Measurements from ENCODE around the gene BABAM2.

BABAM2 gene

DNA sequence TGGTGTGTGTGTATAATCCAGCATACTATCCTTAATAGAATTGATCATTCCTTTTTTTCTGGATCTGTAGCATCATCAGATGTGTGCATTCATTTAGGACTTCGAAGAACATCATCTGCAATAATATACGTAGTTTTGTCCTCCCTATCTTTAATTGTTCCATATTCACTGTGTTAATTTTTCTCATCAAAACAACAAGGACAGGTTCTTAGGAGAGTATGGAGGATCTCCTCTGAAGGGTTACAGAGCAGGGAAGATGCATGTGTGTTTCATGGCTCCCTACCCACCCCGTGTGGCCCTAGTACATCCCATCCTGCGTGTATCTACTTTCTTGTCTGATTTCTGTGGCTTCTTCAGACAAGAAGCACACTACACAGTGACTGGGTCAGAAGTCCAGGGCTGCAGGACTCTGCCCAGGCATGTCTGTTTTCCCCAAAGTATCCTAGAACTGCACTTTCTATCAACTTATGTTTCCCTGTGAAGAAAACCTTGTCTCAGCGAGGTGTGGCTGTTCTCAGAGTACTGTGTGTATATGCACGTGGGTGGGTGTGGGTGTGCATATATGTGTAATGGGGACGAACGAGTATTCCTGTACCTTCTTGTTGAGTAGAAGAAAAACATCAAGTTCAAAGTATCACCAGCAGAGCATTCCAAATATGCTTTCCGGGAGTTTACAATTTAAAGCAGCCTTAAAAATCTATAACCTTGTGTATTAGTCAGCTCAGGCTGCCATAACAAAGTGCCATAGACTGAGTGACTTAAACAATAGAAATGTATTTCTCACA, 281.8 kb downstream of the BABAM2 start:
- DNase-seq: no peak

DNA sequence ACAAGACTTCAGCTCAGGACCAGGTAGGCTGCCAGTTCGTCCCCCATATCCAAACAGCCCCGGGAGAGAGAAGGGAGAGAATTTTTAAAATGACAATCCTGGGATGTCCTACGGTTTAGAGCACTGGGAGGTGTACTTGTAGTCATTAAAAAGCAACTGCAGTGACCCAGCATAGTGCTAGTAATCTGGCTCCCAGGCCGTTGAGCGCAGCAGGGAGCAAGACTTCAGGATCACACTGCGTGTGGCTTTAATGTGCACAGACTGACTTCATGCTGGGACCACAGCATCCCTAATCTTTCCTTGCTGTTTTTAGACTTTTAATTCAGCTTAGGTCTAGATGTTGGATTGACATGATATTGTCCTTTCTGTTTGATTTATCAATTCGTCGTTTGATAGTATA, 282.8 kb downstream of the BABAM2 start:
- no peak for DNase-seq

DNA sequence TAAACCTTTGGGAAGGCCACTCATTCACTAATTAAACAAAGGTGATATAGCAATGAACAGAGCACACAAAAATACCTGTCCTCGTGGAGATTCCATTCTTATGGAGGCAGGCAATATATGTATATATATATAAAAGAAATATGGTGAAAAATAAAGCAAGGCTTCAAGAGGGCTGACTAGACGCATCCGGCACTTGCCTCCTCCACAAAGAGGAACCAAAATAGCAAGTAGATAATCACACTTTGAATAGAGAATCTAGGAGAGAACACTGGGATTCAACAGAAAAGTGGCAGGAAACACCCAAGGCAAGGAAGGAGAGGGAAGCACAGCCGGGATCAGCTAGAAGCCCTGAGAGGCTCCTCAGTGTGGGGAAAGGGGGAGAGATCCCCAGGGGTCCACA, 283.7 kb downstream of the BABAM2 start:
- DNase-seq: no peak

DNA sequence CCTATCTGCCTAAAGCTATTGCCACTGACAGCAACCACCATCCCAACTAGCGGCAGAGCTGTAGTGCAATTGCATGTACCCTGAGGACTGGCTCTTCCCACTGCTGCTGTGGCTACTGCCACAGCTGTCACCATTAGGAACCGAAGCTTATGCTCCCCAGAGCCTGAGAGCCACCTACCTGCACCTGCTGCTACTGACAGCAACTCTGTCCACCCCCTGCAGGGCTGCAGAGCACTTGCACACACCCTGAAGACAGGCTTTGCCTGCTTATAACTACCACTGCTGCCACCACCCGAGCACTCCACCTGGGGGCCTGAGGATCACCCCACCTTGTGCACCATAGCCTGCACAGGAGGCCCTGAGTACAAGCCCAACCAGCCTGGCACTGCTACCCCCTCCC, 284.5 kb downstream of the BABAM2 start:
- no peak for DNase-seq

DNA sequence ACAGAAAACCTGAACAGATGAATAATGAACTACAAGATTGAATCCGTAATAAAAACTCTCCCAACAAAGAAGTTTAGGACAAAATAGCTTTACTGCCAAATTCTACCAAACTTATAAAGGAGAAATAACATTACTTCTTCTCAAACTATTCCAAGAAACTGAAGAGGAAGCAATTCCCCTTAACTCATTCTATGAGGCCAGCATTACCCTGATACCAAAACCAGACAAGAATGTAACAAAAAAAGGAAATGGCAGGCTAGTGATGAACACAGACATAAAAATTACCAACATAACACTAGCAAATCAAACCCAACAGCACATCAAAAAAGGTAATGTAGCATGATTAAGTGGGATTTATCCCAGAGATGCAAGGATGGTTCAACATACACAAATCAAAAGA, 288.4 kb downstream of the BABAM2 start:
- DNase-seq: no peak

DNA sequence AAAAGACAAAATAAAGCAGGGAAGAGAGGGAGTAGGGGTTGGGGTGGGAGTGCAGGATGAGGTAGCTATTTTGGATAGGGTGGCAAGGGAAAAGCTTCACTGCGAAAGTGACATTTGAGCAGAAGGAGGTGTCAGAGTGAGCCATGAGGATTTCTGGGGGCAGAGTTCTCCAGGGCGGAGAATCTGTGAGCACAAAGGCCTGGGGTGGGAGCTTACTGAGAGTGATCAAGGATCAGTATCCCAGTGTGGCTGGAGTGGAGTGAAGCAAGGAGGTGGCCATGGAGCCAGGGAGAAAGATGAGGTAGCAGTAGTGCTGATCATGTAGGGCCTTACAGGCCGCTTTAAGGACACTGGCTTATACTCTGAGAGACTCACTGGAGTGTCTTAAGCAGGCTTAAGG, 291.3 kb downstream of the BABAM2 start:
- no peak for DNase-seq

DNA sequence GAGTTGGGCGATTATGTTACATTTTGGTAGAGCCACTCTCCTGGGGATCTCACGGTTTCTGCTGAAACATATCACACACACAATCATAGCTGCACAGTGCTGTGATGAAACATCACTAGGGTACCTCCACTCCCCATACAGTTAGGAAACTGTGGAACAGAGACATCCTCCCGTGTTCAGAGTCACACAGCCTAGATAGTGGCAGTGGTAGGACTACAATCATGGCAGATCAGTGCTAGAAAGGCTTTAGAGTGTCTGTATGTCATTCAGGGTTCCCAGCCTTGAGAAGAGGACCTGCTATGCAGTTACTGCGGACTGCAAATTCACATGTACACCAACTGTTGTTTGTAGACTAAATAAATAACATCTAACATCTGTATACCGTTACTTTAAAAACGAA, 291.8 kb downstream of the BABAM2 start:
- no peak for DNase-seq

DNA sequence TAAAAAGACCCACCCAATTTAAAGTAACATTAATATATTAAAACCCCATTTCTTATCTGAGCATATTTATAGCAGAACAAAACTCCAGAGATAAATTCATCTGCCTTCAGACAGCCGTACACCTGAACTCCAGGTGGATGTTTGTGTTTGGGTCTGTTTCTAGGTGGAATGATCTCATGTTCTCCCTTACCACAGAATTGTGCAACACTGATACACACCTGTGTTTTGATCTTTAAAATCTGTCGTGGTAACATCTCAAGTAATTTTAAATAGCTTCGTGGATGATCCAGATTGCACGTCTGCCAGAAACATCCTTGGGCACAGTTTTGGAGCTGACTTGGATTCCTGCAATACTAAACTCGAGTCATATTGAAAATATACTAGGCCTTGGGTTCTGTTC, 294.6 kb downstream of the BABAM2 start:
- no peak for DNase-seq

DNA sequence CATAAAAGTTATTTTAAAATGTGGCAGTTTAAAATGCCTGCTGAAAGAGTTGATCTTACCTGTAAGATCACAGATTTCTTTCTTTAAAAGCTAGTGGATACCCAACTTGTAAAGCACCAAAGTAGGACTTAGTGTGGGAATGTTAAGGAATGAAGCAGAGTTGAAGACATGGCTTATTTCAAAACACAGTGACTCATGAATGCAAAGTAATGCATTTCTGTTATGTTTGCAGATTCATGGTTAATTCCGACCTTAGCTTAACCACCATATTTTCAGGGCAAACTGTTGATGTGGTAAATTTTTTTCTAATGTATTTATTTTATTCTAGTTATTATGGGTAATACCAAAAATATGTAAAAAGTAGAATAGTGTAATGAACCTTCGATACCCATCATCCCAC, 295.4 kb downstream of the BABAM2 start:
- no peak for DNase-seq

DNA sequence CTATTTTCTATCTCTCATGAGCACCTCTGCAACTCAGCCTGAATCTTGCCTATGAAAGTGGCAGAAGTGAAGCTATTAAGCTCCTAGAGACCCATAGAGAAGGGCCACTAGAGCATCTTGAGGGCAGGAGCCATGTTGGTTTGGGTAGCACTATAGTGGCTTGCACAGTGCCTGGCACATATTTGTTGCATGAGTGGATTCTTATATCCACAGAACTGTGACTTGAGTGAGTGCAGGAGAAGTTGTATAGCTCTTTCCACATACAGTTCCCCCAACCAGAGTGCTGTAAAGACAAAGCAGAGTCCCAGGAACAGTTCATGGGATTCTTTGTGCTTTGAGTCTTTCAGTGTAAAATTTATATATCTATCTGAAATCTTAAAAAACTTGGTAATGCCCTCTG, 296.7 kb downstream of the BABAM2 start:
- no peak for DNase-seq

DNA sequence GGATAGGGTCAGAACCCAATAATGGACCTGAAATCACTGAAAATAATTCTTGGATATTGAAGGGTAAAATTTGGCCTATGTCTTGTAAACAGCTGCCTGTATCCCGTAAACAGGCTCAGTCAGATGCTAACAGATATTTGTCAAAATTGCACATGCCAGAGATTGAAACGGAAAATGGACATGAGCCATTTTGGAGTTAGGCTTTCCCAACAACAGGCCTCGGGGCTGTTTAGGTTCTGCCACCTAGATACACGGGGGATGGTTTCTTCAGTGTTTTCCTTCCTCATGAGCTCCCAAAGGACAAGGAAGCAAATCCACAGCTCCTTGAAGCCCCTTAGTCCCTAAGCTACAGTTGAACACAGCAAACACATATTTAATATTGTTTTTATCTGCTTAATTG, 297.9 kb downstream of the BABAM2 start:
- DNase-seq: no peak

DNA sequence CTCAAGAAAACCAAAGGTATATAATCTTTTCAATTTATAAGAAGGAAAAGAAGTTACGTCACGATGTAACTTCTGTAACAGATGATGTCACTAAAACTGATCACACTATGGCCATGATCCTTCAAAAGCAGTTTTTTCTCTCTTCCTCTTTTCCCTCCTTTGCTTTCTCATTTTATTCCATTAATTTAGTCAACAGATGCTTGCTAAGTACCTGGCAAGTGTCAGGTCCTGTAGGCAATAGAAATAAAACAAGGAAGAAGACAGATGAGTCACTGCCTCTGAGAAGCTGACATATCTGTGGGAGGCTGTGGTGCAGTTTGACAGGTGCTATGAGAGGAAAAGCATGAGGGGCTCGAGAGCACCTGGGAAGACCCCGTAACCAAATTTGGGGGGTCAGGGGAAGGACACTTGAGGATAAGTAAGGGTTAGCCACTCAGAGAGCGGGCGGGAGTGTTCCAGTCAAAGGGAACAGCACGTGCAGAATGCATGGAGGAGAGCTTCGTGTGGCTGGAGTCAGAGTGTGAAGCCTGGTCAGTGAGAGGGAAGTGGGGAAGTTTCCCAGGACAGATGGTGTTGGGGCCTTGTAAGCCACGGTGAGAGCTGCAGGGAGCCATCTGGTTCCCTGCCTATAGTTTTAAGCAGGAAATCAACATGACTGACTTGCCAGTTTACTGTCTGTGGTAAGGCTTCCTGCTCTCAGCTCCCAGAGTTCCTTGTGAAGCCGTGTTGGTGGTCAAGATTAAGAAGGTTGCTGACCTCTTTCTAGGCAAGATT, 303.3 kb downstream of the BABAM2 start:
- DNase-seq: peak; percentile 5

DNA sequence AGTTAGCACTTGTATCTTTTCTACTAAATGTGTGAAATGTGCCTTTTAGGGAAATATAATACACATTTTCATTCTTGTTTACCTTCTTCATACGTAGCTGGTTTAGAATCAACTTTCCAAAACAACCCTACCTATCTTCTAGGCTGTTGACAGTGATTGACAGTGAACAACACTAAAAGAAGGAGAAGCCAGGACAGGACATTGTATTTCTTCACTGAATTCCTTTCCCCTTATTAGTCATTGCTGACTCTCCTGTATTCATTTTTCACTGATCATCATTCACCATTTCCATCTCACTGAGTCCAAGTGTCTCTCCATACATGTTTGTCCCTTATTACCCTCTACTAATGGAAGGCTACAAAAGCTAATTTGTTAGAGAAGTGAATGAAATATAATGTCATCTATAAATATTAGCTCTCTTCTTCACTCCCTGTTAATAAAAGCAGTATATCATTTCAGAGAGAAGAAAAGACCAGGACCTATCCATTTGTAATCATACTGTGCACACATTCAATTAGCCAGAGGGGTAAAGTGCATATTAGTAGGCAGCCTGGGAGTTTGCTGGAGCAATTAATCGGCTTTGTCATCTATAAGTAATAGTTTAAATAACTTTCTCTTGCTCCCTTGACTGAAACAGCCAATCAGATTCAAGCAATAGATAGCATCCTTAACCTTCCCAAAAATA, 309.6 kb downstream of the BABAM2 start:
- no peak for DNase-seq

DNA sequence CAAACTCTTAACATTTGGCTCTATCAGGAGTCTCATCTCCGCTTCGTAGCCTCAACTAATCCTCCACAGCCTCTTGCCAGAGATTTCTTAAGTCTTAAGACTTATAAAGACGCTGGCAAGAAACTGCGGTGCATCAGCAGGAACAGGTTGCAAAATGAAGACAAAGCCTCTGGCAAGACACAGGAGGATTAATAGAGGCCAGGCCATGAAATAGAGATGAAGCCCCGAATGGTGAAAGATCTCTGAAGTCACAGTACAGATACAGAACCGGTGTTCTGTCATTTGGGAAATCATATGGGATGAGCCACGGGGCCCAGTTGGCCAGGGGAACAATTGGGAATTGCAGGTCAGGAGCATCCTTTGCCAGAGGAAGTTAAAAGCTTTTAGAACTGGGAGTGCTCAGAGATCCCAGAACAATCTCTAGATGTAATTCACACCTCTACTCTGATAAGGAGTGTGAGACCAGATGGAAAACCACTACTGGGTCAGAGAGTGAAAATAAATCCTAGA, 311.2 kb downstream of the BABAM2 start:
- DNase-seq: no peak

DNA sequence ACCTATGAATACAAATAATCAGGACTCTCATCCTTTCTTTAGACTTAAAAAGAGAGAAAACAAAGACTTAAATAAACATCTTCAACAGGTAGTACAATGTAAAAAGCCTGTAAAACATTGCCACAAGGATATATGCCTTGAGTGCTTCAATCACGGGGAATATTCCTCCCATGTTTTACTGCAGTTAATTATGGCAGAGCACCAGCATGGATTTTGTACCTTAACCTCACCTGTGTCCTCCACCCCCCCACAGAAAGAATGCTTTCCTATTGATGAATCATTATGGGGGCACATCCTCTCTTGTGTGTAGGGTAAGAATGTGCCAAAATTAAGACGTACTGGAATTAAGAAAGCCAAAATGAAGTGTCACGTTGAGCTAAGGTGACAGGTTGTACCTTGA, 312.2 kb downstream of the BABAM2 start:
- no peak for DNase-seq

DNA sequence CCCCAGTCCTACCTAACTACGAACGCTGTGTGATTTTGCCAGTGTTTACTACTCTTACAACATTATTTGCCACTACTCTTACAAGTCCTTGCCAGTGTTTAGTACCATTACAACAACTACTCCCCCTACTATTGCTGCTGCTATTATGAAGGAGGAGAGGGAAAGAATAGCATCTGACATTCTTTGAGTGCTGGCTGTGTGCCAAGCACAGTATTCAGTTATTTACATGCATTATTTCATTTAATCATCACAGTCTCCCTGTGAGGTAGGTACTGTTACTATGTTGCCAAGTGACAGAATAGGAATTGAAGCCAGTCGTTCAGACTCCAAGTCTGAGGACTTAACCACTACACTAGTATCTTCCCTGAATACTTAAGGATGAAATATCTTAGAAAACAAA, 316.2 kb downstream of the BABAM2 start:
- no peak for DNase-seq

DNA sequence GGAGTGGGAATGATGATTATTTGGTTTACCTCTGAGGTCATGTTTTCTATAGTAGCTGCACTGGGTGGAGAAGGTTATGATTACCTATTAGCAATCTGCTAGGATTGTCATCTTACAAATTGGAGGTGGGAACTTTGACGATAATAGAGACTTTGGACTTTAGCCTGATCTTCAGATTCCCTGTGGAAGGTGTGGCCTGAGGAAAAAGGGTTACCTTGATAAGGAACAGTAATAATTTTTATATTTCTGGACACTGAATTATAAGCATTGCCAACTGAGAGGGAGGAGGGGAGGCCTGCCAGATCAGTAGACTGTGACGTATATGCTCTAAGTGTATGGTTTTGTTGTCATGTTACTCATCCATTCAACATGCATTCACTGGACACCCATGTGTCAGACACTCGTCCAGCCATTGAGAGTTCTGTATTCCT, 318.7 kb downstream of the BABAM2 start:
- no peak for DNase-seq

DNA sequence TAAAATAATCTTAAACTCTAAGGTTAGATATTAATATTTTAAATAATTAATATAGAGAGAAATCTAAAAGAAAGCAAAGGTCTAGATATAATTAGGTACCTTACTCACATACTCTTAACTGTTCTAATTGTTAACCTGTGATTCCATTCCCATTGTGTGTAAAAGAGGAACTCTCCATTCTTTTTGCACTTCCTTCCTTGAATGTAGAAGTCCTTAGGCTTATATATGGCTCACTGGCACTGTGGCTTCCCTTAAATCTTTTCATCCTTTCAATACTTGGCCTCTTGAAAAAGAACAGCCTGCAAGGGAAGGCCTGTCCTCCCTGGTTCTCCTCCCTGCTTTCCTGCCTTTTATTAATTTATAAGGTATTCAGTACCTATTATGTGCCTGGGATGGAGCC, 319.3 kb downstream of the BABAM2 start:
- DNase-seq: no peak

DNA sequence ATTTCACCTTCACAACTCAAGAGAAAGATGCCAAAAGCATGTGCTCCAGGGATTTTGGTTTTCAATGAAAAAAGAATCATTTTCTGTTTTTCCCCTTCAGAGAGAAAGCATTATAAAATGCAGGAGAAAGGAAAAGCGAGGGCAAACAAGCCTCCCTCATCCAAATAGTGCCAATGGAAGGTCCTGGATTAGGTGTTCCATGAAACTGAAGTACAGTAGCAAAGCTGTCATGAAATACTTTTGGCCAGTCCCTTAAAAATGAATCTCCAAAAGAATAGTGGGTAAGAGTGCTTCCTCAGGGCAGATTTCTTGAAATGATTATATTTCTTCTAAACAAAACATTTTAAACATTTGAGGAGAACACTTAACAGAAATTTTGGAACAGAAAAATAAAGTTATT, 320.0 kb downstream of the BABAM2 start:
- DNase-seq: no peak

DNA sequence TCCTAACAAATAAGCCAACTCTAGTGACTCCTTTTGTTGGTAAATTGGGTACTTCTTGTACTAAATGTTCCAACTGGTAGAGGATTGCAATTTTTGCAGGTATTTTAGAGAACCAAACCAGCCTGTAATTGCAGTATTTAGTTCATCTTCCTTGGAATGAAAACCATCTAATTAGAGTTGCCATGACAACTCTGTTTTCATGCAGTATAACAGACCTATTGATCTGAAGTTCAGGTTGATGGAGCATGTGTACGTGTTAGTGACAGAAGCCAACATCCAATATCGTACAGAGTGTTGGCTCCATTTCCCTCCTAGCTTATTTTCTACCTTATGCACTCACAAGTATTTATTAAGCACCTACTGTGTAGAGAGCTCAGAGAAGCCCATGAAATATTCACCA, 325.8 kb downstream of the BABAM2 start:
- no peak for DNase-seq

DNA sequence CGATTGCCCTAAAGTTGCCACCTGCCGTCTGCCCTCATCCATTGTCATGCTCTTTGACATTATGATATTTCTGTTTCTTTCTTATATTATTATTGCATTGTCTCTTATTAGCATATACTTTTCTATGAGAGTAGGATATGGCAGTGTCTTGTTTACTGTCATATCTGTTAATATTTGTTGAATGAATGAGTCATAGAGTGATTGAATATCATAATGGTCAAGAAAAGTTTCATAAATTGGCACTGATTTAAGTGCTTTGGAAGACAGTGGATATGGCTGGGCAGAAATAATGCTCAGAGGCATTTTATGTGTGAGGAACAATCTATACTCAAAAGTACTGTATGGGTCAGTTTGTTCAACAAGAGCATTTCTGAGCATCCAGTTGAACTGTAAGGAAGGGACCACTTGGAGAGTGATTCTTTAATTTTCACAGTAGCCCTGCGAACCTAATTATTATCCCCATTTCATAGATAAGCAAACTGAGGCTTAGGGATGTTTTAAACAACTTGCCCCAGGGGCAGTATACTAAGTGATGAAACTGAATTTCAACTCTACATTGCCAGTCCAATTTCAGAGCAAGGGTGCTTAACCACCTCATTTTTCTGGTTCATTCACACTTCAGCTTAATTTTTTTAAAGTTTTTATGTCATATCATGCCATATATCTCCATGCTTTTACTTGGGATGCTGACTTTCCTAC, 326.7 kb downstream of the BABAM2 start:
- DNase-seq: no peak

DNA sequence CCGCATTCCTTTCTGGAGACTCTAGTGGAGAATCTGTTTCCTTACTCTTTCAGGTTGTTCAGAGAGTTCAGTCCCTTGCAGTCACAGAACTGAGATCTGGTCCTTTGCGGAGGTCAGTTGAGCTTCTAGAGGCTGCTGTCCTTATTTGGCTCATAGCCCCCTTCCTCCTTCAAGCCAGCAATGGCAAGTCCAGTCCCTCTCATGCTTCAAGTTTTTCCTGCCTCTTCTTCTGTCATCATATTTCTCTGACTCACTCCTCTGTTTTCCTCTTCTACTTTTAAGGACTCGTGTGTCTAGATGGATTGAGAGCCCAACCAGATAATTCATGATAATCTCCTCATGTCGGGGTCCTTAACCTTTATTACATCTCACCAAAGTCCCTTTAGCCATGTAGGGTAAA, 328.6 kb downstream of the BABAM2 start:
- no peak for DNase-seq

DNA sequence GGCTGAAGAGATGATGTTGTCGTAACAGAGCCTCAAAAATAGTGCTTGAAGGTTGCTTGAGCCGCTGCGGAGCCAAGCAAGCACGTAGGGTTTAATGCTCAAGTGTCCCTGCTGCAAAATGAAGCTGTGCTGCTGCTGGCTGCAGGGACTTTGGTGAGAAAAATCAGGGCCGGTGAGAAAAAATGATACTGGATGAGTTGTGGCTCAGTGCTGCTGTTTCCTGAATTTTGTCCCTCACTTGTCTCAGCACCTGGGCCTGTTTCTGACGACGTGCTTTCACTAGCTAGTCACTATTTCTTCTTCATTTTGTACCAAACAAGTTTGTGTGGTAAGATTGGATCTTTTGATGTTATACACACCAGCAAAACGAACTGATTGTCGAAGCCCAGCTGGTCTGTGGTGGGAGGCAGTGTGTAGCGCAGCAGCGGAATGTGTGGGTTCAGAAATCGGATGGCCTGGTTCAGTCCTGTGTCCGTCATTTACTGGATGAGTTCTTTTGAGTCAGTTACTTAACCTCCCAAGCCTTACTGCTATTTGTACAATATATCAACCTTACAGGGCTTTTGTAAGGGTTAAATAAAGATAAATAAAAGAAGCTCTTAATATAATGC, 329.3 kb downstream of the BABAM2 start:
- DNase-seq: no peak
